ENCODE measurements around the gene KLHL22.
A peak's percentile ranks its signal among the peaks of the same experiment; 100 is the strongest.

Gene KLHL22

GRCh38 chr22:20450551-20450906 lies 45.1 kb downstream of the KLHL22 start:
- Histone ChIP-seq H3K27ac (no peak overlapping the region), H3K4me3 (no peak overlapping the region)
- DNase-seq (ENCODE audit: low spot score), result no peak
- TF ChIP-seq CTCF (IDR thresholded peaks at IDR 0.05), result no peak

DNA sequence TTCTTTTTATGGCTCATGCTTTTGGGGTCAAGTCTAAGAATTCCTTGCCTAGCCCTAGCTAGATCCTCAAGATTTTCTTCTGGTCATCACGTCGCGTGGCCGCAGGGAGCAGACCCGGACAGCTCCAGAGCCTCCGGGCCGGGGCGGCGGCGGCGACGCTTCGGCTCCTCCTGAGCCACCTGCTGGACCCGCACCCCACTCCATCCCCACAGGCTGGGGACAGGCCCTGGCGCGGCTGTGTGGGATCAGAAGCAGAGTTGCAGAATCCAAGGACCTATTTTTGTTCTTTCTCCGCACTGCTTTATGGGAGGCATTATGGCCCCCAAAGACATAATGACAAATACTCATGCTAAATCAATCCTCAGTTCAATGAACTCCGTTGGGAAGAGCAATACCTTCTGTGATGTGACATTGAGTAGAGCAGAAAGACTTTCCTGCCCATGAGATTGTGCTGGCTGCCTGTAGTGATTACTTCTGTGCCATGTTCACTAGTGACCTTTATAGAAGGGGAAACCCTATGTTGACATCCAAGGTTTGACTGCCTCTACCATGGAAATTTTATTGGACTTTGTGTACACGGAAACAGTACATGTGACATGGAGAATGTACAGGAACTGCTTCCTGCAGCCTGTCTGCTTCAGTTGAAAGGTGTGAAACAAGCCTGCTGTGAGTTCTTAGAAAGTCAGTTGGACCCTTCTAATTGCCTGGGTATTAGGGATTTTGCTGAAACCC lies 45.6 kb downstream of the KLHL22 start:
- no peak overlapping the region for H3K27ac ChIP-seq
- no peak overlapping the region for H3K4me3 ChIP-seq
- TF ChIP-seq CTCF (IDR thresholded peaks at IDR 0.05), result no peak
- no peak for DNase-seq (ENCODE audit: low spot score)

DNA sequence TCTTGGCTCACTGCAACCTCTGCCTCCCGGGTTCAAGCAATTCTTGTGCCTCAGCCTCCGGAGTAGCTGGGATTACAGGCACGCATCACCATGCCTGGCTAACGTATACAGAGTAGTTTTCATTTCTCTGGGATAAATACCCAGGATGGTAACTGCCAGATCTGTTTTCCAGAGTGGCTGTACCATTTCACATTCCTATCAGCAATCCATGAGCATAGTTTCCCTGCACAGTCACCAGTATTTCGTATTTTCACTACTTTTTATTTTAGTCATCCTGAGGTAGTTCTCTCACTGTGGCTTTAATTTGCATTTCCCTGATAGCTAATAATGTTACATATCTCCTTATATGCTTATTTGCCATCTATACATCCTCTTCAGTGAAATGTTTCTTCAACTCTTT lies 47.0 kb downstream of the KLHL22 start:
- TF ChIP-seq CTCF (IDR thresholded peaks at IDR 0.05), result no peak
- H3K27ac ChIP-seq, result no peak overlapping the region
- H3K4me3 ChIP-seq, result no peak overlapping the region
- DNase-seq (ENCODE audit: low spot score), result no peak

GRCh38 chr22:20446383-20446970 lies 49.1 kb downstream of the KLHL22 start:
- no peak overlapping the region for H3K27ac ChIP-seq
- no peak for DNase-seq (ENCODE audit: low spot score)
- no peak overlapping the region for H3K4me3 ChIP-seq
- TF ChIP-seq CTCF (IDR thresholded peaks at IDR 0.05), result no peak

DNA sequence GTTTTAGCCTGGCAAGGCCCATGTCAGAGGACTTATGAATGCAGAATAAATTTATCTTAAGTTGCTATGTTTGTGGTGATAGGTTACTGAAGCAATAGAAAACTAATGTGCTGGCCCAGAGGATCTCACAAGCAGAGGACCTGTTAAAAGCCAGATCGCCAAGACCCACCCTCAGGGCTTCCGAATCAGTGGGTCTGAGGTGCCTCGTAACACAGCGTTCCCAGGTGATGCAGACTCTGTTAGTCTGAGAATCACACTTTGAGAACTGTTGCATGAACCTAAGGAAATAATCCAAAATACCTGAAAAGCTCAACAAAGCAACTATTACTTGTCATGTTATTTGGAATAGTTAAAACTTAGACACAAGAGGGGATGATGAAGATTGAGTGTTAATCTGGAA lies 51.3 kb downstream of the KLHL22 start:
- TF ChIP-seq CTCF (IDR thresholded peaks at IDR 0.05), result no peak
- H3K27ac ChIP-seq, result no peak overlapping the region
- no peak for DNase-seq (ENCODE audit: low spot score)
- no peak overlapping the region for H3K4me3 ChIP-seq

DNA sequence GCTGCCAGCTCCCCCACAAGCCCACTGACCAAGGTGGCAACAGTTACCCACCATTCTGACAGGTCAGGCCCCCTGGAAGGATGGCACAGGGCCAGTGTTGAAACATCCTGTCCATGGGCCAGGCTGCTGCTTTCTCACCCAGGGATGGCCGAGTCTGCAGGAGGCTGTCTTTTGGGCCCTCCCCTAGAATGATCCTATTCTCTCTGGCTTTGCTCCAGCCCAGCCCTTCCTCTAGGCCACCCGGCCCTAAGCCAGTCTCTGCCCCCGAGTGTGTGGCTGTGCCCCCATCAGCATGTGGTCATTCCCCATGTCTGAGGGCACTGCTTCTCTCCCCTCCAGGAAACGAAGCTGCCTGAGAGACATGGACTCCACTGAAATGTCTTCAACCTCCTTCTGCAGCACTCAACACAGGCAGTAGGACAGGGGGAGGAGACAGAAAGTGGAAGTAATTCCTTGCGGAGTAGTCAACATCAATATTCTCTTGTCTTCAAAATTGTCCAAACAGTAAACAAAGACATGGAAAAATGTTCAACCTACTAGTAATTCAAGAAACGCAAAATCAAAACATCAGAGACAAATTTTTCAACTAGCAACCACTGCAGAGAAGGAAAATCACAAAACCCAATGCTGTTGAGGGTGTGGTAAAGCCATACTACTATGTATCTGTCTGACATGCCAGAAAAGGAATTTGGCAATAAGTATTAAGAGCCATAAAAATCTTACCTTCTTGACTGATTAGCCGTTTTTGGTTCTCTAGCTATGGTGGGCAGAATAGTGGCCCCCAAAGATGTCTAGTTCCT lies 52.9 kb downstream of the KLHL22 start:
- Histone ChIP-seq H3K27ac (peak overlapping the region in 1 of 2 donors; percentile 53), H3K4me3 (no peak overlapping the region)
- no peak for DNase-seq (ENCODE audit: low spot score)
- no peak for TF ChIP-seq CTCF (IDR thresholded peaks at IDR 0.05)

Measured in coronary artery (tissue), 2 donors.